ENCODE data around the gene B4GALT6.

Gene B4GALT6

DNA sequence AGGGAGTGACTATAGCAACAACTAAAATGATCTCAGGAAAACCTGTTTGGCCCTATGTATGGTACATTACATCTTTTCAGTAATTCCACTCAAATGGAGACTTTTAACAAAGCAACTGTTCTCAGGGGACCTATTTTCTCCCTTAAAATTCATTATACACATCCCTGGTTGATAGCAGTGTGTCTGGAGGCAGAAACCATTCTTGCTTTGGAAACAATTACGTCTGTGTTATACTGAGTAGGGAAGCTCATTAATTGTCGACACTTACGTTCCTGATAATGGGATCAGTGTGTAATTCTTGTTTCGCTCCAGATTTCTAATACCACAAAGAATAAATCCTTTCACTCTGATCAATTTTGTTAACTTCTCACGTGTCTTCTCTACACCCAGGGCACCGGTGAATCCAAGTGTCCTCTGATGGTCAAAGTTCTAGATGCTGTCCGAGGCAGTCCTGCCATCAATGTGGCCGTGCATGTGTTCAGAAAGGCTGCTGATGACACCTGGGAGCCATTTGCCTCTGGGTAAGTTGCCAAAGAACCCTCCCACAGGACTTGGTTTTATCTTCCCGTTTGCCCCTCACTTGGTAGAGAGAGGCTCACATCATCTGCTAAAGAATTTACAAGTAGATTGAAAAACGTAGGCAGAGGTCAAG lies 91.7 kb downstream of the B4GALT6 start:
- TF ChIP-seq, protein P1, sequence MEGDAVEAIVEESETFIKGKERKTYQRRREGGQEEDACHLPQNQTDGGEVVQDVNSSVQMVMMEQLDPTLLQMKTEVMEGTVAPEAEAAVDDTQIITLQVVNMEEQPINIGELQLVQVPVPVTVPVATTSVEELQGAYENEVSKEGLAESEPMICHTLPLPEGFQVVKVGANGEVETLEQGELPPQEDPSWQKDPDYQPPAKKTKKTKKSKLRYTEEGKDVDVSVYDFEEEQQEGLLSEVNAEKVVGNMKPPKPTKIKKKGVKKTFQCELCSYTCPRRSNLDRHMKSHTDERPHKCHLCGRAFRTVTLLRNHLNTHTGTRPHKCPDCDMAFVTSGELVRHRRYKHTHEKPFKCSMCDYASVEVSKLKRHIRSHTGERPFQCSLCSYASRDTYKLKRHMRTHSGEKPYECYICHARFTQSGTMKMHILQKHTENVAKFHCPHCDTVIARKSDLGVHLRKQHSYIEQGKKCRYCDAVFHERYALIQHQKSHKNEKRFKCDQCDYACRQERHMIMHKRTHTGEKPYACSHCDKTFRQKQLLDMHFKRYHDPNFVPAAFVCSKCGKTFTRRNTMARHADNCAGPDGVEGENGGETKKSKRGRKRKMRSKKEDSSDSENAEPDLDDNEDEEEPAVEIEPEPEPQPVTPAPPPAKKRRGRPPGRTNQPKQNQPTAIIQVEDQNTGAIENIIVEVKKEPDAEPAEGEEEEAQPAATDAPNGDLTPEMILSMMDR (IDR thresholded peaks at IDR 0.05; ENCODE audit: low read depth, low read length), result no peak
- no peak for DNase-seq (ENCODE audit: extremely low read depth, low read depth)

DNA sequence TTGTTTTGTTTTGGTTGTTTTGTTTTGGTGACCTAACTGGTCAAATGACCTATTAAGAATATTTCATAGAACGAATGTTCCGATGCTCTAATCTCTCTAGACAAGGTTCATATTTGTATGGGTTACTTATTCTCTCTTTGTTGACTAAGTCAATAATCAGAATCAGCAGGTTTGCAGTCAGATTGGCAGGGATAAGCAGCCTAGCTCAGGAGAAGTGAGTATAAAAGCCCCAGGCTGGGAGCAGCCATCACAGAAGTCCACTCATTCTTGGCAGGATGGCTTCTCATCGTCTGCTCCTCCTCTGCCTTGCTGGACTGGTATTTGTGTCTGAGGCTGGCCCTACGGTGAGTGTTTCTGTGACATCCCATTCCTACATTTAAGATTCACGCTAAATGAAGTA lies 92.8 kb downstream of the B4GALT6 start, which contains the start of gene TTR:
TSS of gene TTR (plus strand) at position 250 of the 400 bp plus-strand sequence. CDS start at position 276, 26 bp downstream.
- TF ChIP-seq, protein P1 (IDR thresholded peaks at IDR 0.05; ENCODE audit: low read depth, low read length), result no peak
- DNase-seq (ENCODE audit: extremely low read depth, low read depth), result no peak

DNA sequence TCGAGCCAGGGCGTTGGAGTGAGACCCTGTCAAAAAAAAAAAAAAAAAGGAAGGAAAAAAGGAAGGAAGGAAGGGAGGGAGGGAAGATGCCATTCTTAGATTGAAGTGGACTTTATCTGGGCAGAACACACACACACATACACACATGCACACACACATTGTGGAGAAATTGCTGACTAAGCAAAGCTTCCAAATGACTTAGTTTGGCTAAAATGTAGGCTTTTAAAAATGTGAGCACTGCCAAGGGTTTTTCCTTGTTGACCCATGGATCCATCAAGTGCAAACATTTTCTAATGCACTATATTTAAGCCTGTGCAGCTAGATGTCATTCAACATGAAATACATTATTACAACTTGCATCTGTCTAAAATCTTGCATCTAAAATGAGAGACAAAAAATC lies 93.3 kb downstream of the B4GALT6 start:
- TF ChIP-seq, protein P1 (IDR thresholded peaks at IDR 0.05; ENCODE audit: low read depth, low read length), result no peak
- DNase-seq (ENCODE audit: extremely low read depth, low read depth), result no peak

DNA sequence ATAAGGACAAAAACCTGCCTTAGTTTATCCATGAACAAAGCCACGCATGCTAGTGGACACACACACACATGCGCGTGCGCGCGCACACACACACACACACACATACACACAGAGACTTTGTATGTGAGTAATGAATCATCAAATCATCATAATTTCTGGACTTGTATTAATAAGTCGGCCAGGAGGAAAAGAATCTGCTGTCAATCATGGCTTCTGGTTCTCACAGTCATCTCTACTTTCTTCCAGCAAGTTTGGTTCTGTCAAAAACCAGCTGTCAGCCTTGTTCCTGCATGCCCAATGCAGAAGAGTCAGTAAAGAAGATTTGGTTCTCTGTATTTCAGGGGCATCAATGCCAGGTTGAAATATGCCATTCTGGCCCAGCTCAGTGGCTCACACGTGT lies 93.8 kb downstream of the B4GALT6 start:
- DNase-seq (ENCODE audit: extremely low read depth, low read depth), result no peak

DNA sequence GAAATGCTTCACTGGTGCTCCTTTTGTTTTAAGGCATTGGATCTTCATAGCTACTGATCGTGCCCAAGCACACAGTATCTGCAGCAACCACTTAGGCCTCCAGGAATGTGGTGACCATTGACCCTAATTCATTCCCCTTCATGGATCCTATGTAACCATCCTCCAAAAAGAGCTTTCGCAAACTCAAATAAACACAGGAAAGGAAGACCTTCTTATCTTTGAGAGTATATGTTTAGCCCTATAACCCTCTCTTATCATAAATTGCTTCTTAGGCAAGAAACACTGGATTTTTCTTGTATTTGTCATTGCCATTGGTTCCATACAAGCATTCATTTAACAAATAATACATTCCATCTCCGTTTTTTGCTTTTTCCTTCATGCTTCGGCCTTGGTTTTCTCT lies 96.9 kb downstream of the B4GALT6 start:
- TF ChIP-seq, protein P1 (IDR thresholded peaks at IDR 0.05; ENCODE audit: low read depth, low read length), result no peak
- DNase-seq (ENCODE audit: extremely low read depth, low read depth), result no peak

More for the DNA sequence above, 93.8 kb downstream of the B4GALT6 start:
- TF ChIP-seq, protein P1 (IDR thresholded peaks at IDR 0.05; ENCODE audit: low read depth, low read length), result no peak

DNA sequence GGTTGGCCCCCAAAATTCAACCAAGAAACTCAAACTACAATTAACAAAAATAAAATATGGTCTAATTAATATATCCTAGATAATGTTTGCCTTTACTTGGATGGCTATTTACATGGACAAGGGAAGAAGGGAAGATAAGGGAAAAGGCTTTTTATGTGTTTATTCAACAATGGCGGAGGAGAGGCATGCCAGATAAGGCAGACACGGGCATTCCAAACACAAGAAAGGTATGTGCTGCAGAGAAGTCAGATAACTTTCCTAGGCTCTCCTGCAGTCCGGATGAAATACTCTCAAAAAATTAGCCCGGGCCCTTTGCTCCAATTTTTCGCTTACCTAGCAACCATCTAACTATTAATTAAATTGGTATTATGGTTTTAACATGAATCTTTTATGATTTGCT lies 97.8 kb downstream of the B4GALT6 start:
- DNase-seq (ENCODE audit: extremely low read depth, low read depth), result no peak
- TF ChIP-seq, protein P1 (IDR thresholded peaks at IDR 0.05; ENCODE audit: low read depth, low read length), result no peak

DNA sequence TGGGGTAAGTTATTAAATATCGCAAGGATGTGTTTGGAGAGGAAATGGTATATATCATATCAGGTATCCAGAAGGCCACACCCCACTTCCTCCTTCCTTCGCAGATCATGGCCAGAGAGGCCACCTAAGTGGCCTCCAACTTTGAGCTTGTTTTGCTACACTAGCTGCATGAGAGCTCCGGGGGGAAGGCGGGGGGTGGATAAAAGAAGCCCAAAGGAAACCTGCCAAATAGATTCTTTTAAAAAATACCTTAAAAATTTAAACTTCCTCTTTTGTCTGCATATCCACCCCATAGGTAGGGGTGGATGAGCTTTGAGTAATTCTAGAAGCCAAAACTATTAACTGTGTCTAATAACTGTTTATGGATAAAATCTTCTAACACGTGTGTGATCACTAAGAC lies 98.4 kb downstream of the B4GALT6 start:
- no peak for DNase-seq (ENCODE audit: extremely low read depth, low read depth)
- TF ChIP-seq, protein P1 (IDR thresholded peaks at IDR 0.05; ENCODE audit: low read depth, low read length), result no peak
